Measurements from ENCODE around the gene CPD. TPM values are rescaled to one million over a fixed set of nuclear protein-coding genes. Genes with fewer than 3 reads are reported as not detected.

CPD gene
- polyA plus RNA-seq, 1 donor (not counting 4 experiments of a cell fraction or from before 2014, with no cell fraction given), result 30.5 TPM

GRCh38 chr17:30339086-30339485, 39.6 kb upstream of the CPD start:
- Histone ChIP-seq H3K36me3 (ENCODE audit: control insufficient read depth in 2 of 2, extremely low read depth in 1 of 2, insufficient read depth in 2 of 2, low read length in 2 of 2) (no peaks in the 10 kb centered on the region), H3K9me1 (ENCODE audit: control insufficient read depth, extremely low read depth, insufficient read depth, low read length) (no peaks in the 10 kb centered on the region), H3K4me2 (ENCODE audit: control insufficient read depth, extremely low read depth, insufficient read depth, low read depth, low read length) (no peak overlapping the region), H4K20me1 (ENCODE audit: control insufficient read depth, extremely low read depth, insufficient read depth, low read length) (no peaks in the 10 kb centered on the region), H2AFZ (ENCODE audit: control insufficient read depth, low read length) (no peak overlapping the region), H3K27ac (ENCODE audit: control insufficient read depth, insufficient read depth, low read length) (no peak overlapping the region), H3K4me1 (ENCODE audit: control insufficient read depth, extremely low read depth, insufficient read depth, low read length) (peaks cover 13% of the 10 kb centered on the region), H3K27me3 (ENCODE audit: control insufficient read depth, extremely low read depth, insufficient read depth, low read length) (no peaks in the 10 kb centered on the region), H3K9me3 (ENCODE audit: control insufficient read depth, low read depth, low read length) (no peaks in the 10 kb centered on the region), H3K9ac (ENCODE audit: control insufficient read depth, extremely low read depth, insufficient read depth, low read length) (no peak overlapping the region), H3K79me2 (ENCODE audit: control insufficient read depth, insufficient read depth, low read length) (no peaks in the 10 kb centered on the region), H3K4me3 (ENCODE audit: control insufficient read depth in 2 of 3, extremely low read depth in 1 of 3, insufficient read depth in 2 of 3, low read depth in 1 of 3, low read length in 3 of 3) (no peak overlapping the region)
- no peak for TF ChIP-seq EZH2 (IDR thresholded peaks at IDR 0.05; ENCODE audit: low read length)
- TF ChIP-seq, protein P1, sequence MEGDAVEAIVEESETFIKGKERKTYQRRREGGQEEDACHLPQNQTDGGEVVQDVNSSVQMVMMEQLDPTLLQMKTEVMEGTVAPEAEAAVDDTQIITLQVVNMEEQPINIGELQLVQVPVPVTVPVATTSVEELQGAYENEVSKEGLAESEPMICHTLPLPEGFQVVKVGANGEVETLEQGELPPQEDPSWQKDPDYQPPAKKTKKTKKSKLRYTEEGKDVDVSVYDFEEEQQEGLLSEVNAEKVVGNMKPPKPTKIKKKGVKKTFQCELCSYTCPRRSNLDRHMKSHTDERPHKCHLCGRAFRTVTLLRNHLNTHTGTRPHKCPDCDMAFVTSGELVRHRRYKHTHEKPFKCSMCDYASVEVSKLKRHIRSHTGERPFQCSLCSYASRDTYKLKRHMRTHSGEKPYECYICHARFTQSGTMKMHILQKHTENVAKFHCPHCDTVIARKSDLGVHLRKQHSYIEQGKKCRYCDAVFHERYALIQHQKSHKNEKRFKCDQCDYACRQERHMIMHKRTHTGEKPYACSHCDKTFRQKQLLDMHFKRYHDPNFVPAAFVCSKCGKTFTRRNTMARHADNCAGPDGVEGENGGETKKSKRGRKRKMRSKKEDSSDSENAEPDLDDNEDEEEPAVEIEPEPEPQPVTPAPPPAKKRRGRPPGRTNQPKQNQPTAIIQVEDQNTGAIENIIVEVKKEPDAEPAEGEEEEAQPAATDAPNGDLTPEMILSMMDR (optimal IDR thresholded peaks at IDR 0.05 in 1 of 3, IDR thresholded peaks at IDR 0.05 in 1 of 3, conservative IDR thresholded peaks at IDR 0.05 in 1 of 3; ENCODE audit: extremely low read depth in 1 of 3, insufficient read depth in 2 of 3, low read length in 3 of 3), result no peak
- DNase-seq (ENCODE audit: low read depth, low spot score) (no peak), FAIRE-seq (no peak)
- dilution Hi-C loops (cut with MboI; ENCODE audit: extremely low pct_ligation_motif_present, low sequenced_read_pairs), result no loop called here

DNA sequence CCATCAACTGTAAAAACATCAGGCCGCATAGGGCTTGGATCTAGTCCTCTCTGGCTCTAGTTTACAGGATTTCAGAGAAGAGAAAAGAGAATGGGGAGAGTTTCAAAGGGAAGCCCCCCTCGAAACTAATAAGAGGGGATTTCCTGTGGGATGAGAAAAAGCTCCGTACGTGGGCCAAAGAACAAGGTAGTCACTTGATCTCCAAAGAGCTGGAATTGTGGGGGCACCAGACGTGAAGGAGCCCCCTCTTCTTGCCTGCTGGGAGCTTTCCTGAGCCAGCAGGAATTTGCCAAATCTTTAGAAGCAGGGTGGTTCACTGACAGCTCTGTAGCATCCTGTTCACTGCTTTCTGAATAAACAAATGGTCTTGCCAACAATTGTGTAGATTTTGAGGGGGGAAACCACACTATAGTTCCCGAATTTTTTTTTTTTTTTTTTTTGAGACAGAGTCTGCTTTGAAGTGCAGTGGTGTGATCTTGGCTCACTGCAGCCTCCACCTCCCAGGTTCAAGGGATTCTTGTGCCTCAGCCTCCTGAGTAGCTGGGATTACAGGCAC, 37.8 kb upstream of the CPD start:
- H2AFZ ChIP-seq (ENCODE audit: control insufficient read depth, low read length), result no peak overlapping the region
- FAIRE-seq, result no peak
- dilution Hi-C loops (cut with MboI; ENCODE audit: extremely low pct_ligation_motif_present, low sequenced_read_pairs), result no loop called here

More for the DNA sequence above, 37.8 kb upstream of the CPD start:
- no peak overlapping the region for H3K4me2 ChIP-seq (ENCODE audit: control insufficient read depth, extremely low read depth, insufficient read depth, low read depth, low read length)
- no peaks in the 10 kb centered on the region for H3K9me3 ChIP-seq (ENCODE audit: control insufficient read depth, low read depth, low read length)
- H3K36me3 ChIP-seq (ENCODE audit: control insufficient read depth in 2 of 2, extremely low read depth in 1 of 2, insufficient read depth in 2 of 2, low read length in 2 of 2), result no peaks in the 10 kb centered on the region
- H3K9ac ChIP-seq (ENCODE audit: control insufficient read depth, extremely low read depth, insufficient read depth, low read length), result no peak overlapping the region
- DNase-seq (ENCODE audit: low read depth, low spot score), result no peak
- H3K4me3 ChIP-seq (ENCODE audit: control insufficient read depth in 2 of 3, extremely low read depth in 1 of 3, insufficient read depth in 2 of 3, low read depth in 1 of 3, low read length in 3 of 3), result no peak overlapping the region
- H3K79me2 ChIP-seq (ENCODE audit: control insufficient read depth, insufficient read depth, low read length), result no peaks in the 10 kb centered on the region
- H3K27ac ChIP-seq (ENCODE audit: control insufficient read depth, insufficient read depth, low read length), result no peak overlapping the region
- H3K27me3 ChIP-seq (ENCODE audit: control insufficient read depth, extremely low read depth, insufficient read depth, low read length), result no peaks in the 10 kb centered on the region
- TF ChIP-seq, protein P1 (optimal IDR thresholded peaks at IDR 0.05 in 1 of 3, IDR thresholded peaks at IDR 0.05 in 1 of 3, conservative IDR thresholded peaks at IDR 0.05 in 1 of 3; ENCODE audit: extremely low read depth in 1 of 3, insufficient read depth in 2 of 3, low read length in 3 of 3), result no peak
- TF ChIP-seq EZH2 (IDR thresholded peaks at IDR 0.05; ENCODE audit: low read length), result no peak
- no peaks in the 10 kb centered on the region for H4K20me1 ChIP-seq (ENCODE audit: control insufficient read depth, extremely low read depth, insufficient read depth, low read length)
- H3K4me1 ChIP-seq (ENCODE audit: control insufficient read depth, extremely low read depth, insufficient read depth, low read length), result peaks cover 13% of the 10 kb centered on the region
- no peaks in the 10 kb centered on the region for H3K9me1 ChIP-seq (ENCODE audit: control insufficient read depth, extremely low read depth, insufficient read depth, low read length)

Measured in keratinocyte (primary cell).